OCI-LY7 (cell line): ENCODE measurements around the gene ELL. TPM values are rescaled to one million over a fixed set of nuclear protein-coding genes. Genes with fewer than 3 reads are reported as not detected.

Experiments
- BruUV-seq: library from RNA; stranded (reverse); fragments of 400-500 nt; replicated peaks from 2 replicates; lab custom pipeline; 2021; lab: Mats Ljungman, UMichigan
- CTCF ChIA-PET: fragments of 300-600 bp; sonication (Branson Sonifier 250); formaldehyde crosslinking; loops from one replicate; lab custom pipeline; 2022; ENCODE audit warnings: antibody characterized with exemption; ENCODE audit not compliant: unreplicated experiment; lab: Charles Lee
- POLR2A ChIA-PET: fragments of 300-600 bp; sonication (Branson Sonifier 250); formaldehyde crosslinking; loops from one replicate; lab custom pipeline; 2022; ENCODE audit warnings: antibody characterized with exemption; lab: Charles Lee
- DNase-seq: peaks from one replicate; pipeline ENCODE4 v3.0.0-alpha.2; 2015; ENCODE audit warnings: low spot score
- H2AFZ ChIP-seq: fragments of 200-600 bp; sonication (generic), shearing (Covaris generic); 2 replicates; pipeline ENCODE4 v1.6.1; 2014; ENCODE audit warnings: mild to moderate bottlenecking, antibody characterized with exemption, low read length, moderate library complexity
- H3K27ac ChIP-seq: fragments of 200-600 bp; sonication (generic); 2 replicates; pipeline ENCODE4 v1.5.1; 2014; ENCODE audit warnings: mixed run types, low read depth, mild to moderate bottlenecking, moderate library complexity, low read length, inconsistent platforms; ENCODE audit not compliant: poor library complexity, severe bottlenecking
- H3K36me3 ChIP-seq: fragments of 200-600 bp; sonication (generic); 2 replicates; pipeline ENCODE4 v1.6.1; 2014; ENCODE audit warnings: mild to moderate bottlenecking, antibody characterized with exemption, low read length, moderate library complexity, mixed read lengths; ENCODE audit not compliant: insufficient read depth
- H3K4me1 ChIP-seq: fragments of 200-600 bp; sonication (generic); 2 replicates; pipeline ENCODE4 v1.5.1; 2014; ENCODE audit warnings: mild to moderate bottlenecking, low read length; ENCODE audit not compliant: insufficient read depth, poor library complexity, severe bottlenecking
- H3K4me2 ChIP-seq: fragments of 200-600 bp; sonication (generic); 2 replicates; pipeline ENCODE4 v1.6.1; 2014; ENCODE audit warnings: mild to moderate bottlenecking, low read length
- H3K4me3 ChIP-seq: fragments of 200-600 bp; sonication (generic); 2 replicates; pipeline ENCODE4 v1.5.1; 2014; ENCODE audit warnings: mild to moderate bottlenecking, low read depth, low read length; ENCODE audit not compliant: poor library complexity, severe bottlenecking
- H3K79me2 ChIP-seq: fragments of 200-600 bp; sonication (generic); 2 replicates; pipeline ENCODE4 v1.6.1; 2016; ENCODE audit warnings: low read depth, mild to moderate bottlenecking, low read length, moderate library complexity, mixed read lengths; ENCODE audit not compliant: insufficient read depth
- H3K9me2 ChIP-seq: fragments of 200-600 bp; sonication (generic); 2 replicates; pipeline ENCODE4 v1.6.1; 2016; ENCODE audit warnings: mild to moderate bottlenecking, low read length, mixed read lengths; ENCODE audit not compliant: insufficient read depth
- H3K9me3 ChIP-seq: fragments of 200-600 bp; sonication (generic); 2 replicates; pipeline ENCODE4 v1.6.1; 2014; ENCODE audit warnings: mild to moderate bottlenecking, mixed run types, low read length, mixed read lengths
- H4K20me1 ChIP-seq: fragments of 200-600 bp; sonication (generic); 2 replicates; pipeline ENCODE4 v1.6.1; 2014; ENCODE audit warnings: mild to moderate bottlenecking, antibody characterized with exemption, low read length, moderate library complexity, mixed read lengths; ENCODE audit not compliant: insufficient read depth
- EZH2phosphoT487 ChIP-seq: fragments of 200-600 bp; sonication (generic); IDR thresholded peaks from 2 replicates; pipeline ENCODE4 v1.6.1; 2018; ENCODE audit warnings: low read depth, borderline replicate concordance, mild to moderate bottlenecking, mixed run types, antibody characterized with exemption, low read length, moderate library complexity, mixed read lengths
- intact Hi-C: fragments of 100-400 bp; cut with micrococcal nuclease; formaldehyde crosslinking; loops from one replicate; pipeline ENCODE4 v1.10.0; 2022; ENCODE audit not compliant: unreplicated experiment
- total RNA-seq, 2 experiments: library from RNA; depleted of rRNA in 1 of 2; stranded (reverse); fragments of >200 nt in 1 of 2; shearing (Covaris generic) in 1 of 2; gene quantifications; 2 replicates each; pipeline ENCODE4 v1.2.3, GENCODE V29; 2014 to 2022
- TF ChIP-seq, protein P1 (sequence below): fragments of 200-600 bp; sonication (generic); conservative IDR thresholded peaks from 2 replicates; pipeline ENCODE4 v1.5.1; 2014; ENCODE audit warnings: mild to moderate bottlenecking, antibody characterized with exemption, low read length, moderate library complexity, mixed read lengths

ELL gene
- total RNA-seq, 2 experiments from 2014 or later, result 14.4 to 24.6 TPM

DNA sequence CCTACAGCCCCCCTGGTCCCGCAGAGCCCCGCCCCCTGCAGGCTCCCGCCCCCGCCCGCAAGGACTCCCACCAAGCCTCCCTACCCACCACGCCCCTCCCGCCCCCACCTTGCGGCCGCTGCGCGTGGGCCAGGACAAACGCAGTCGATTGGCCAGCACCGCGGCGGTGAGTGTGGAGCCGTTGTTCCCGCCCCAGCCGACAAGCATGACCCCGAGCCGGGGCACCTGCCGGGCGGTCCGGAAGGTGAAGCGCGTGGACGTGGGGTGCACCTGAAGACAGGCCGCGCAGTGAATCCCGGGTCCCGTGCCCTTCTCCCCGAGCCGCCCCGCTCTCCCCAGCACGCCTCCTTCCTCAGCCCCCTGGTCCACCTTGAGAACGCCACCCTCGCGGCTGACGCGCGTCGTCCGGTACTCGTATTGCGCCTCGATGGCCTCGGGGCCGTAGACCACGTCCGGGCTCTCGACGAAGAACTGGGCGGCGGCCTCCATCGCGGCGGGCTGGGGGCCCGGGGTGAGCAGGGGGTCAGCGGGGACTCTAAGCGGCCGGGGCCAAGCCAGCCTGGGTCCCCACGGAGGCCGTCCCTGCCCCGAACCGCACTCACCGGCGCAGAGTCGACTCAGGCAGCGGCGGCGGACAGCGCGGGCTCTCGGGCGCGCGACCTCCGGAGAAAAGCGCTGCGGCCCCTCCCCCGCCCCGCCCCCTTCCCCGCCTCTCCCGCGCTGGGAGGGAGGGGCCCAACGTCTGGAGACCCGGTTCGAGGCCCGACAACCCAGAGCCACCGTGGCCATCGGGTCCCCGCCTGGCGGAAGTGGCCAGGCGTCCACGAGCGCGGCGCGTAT lies 84.2 kb downstream of the ELL start, which contains the start of gene ISYNA1:
TSS of gene ISYNA1 (minus strand) at position 643 of the 840 bp plus-strand sequence. CDS start at position 489, 154 bp downstream.
- Histone ChIP-seq H3K9me2 (no peaks in the 10 kb centered on the region), H3K4me3 (peak within 1 kb of the TSS; percentile 35), H3K36me3 (peaks cover 6% of the 10 kb centered on the region), H3K79me2 (no peaks in the 10 kb centered on the region), H4K20me1 (no peaks in the 10 kb centered on the region), H3K4me1 (peaks cover 18% of the 10 kb centered on the region), H3K9me3 (0 out of 2 replicates have a peak, but pooled peaks cover 6% of the 10 kb centered on the region), H2AFZ (no peak within 1 kb of the TSS), H3K27ac (no peak within 1 kb of the TSS), H3K4me2 (peak within 1 kb of the TSS; percentile 60)
- no TSS peak for BruUV-seq
- intact Hi-C loops, result no loop called here
- POLR2A ChIA-PET, result no interaction called here
- TF ChIP-seq EZH2phosphoT487, result no peak
- TF ChIP-seq, protein P1, sequence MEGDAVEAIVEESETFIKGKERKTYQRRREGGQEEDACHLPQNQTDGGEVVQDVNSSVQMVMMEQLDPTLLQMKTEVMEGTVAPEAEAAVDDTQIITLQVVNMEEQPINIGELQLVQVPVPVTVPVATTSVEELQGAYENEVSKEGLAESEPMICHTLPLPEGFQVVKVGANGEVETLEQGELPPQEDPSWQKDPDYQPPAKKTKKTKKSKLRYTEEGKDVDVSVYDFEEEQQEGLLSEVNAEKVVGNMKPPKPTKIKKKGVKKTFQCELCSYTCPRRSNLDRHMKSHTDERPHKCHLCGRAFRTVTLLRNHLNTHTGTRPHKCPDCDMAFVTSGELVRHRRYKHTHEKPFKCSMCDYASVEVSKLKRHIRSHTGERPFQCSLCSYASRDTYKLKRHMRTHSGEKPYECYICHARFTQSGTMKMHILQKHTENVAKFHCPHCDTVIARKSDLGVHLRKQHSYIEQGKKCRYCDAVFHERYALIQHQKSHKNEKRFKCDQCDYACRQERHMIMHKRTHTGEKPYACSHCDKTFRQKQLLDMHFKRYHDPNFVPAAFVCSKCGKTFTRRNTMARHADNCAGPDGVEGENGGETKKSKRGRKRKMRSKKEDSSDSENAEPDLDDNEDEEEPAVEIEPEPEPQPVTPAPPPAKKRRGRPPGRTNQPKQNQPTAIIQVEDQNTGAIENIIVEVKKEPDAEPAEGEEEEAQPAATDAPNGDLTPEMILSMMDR, result no peak
- CTCF ChIA-PET, result interaction anchor here (0.6 kb wide), 1 partner anchor 31 kb away, joined by 7 read pairs; no protein-coding TSS in a partner anchor
- DNase-seq, result no peak

DNA sequence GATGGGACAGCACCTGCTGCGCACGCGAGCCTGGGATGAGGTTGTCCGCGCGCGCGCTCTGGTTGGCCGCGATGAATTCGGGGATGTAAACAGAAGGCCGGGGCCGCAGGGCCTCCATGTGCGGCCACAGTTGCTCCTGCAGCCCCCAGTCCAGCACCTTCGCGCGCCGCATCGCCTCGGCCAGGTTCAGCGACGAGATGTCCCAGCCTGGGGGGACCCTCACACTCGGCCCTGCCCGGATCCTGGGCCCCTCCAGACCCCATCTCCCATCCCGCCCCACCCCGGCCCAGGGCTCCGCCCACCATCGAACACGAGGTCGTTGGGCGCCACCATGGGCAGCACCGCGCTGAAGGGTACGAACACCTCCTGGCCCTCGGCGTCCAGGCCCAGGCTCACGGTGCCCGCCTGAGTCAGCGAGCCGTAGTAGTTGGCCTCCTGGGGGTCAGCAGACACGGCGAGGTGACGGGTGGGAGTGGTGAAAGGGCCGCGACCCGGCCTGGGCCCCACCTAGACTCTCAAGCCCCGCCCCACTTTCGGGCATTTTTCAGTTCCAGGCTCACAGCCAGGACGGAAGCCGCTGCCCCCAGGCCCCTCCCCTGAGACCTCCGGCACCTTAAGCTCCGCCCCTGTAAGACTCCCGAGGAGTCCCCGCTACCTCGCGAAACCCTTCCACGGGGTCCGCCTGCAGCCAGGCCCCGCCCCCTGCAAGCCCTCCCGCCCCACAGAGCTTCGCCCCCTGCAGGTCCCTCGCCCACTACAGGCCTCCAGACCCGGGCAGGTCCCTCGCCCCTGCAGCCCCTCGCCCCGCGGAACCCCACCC lies 85.0 kb downstream of the ELL start:
- CTCF ChIA-PET, result interaction anchor here (0.6 kb wide), 1 partner anchor 32 kb away, joined by 7 read pairs; no protein-coding TSS in a partner anchor
- Histone ChIP-seq H3K27ac (no peak overlapping the region), H3K4me1 (peaks cover 20% of the 10 kb centered on the region)

More for the DNA sequence above, 85.0 kb downstream of the ELL start:
- H3K79me2 ChIP-seq, result no peaks in the 10 kb centered on the region
- no peaks in the 10 kb centered on the region for H3K9me2 ChIP-seq
- POLR2A ChIA-PET, result no interaction called here
- H3K36me3 ChIP-seq, result no peaks in the 10 kb centered on the region
- intact Hi-C loops, result no loop called here
- no peaks in the 10 kb centered on the region for H3K9me3 ChIP-seq
- no peak overlapping the region for H2AFZ ChIP-seq
- TF ChIP-seq, protein P1, result no peak
- TF ChIP-seq EZH2phosphoT487, result no peak
- H4K20me1 ChIP-seq, result no peaks in the 10 kb centered on the region
- peak overlapping the region; percentile 35 for H3K4me3 ChIP-seq
- BruUV-seq, result no TSS peak
- DNase-seq, result peak; percentile 76
- H3K4me2 ChIP-seq, result peak overlapping the region; percentile 60
